NT2/D1 (cell line): ENCODE results near the gene DDX10.
"Not testable (repeated sequence)": the region's sequence is repeated elsewhere in the genome, so short reads cannot be mapped to it uniquely, and the experiment has no call there.

Experiments used
- DNase-seq: peaks from one replicate; pipeline ENCODE4 v3.0.0-alpha.2; 2011; ENCODE audit warnings: low read depth, low spot score
- H3K27me3 ChIP-seq: 2 replicates; pipeline ENCODE4 v1.6.0; 2011; ENCODE audit warnings: mild to moderate bottlenecking; ENCODE audit not compliant: insufficient read length, insufficient read depth
- H3K36me3 ChIP-seq: 2 replicates; pipeline ENCODE4 v1.6.1; 2011; ENCODE audit warnings: mild to moderate bottlenecking, low read length, mixed read lengths; ENCODE audit not compliant: insufficient read depth, insufficient read length
- H3K4me1 ChIP-seq: 2 replicates; pipeline ENCODE4 v1.5.1; 2011; ENCODE audit not compliant: insufficient read depth, insufficient read length
- H3K4me3 ChIP-seq: 2 replicates; pipeline ENCODE4 v1.5.1; 2011; ENCODE audit warnings: low read depth; ENCODE audit not compliant: insufficient read length
- H3K9ac ChIP-seq: 2 replicates; pipeline ENCODE4 v1.6.0; 2011; ENCODE audit warnings: low read depth; ENCODE audit not compliant: insufficient read length
- H3K9me3 ChIP-seq: 2 replicates; pipeline ENCODE4 v1.5.1; 2011; ENCODE audit warnings: mild to moderate bottlenecking, low read length; ENCODE audit not compliant: insufficient read depth
- SUZ12 ChIP-seq: IDR thresholded peaks from 2 replicates; pipeline ENCODE4 v1.6.1; 2011; ENCODE audit not compliant: insufficient read length, insufficient read depth; ENCODE audit errors: extremely low read depth
- YY1 ChIP-seq: IDR thresholded peaks from 2 replicates; pipeline ENCODE4 v1.6.1; 2011; ENCODE audit not compliant: insufficient read length, insufficient read depth
- ZNF274 ChIP-seq: IDR thresholded peaks from 2 replicates; pipeline ENCODE4 v1.6.1; 2011; ENCODE audit warnings: mild to moderate bottlenecking, low read depth, low read length

DDX10 gene

DNA sequence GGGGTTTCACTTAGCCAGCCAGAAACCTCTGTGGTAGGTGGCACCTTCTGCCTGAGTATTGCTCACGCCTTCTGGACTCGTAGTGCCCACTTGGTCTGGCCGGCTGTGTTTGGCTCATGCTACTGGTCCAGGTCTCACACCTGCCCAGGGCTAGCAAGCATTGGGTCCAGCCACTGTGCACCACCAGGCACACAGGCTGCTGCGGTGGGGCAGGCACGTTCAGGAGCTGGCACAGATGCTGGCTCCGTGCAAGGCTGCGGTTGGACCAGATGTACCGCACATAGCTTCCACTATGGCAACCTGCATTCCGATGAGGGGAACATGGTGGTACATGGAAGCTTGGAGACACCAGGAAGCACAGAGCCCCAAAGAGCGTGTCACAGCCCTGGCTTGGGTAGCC, 36.5 kb upstream of the DDX10 start:
- no peak for TF ChIP-seq SUZ12
- no peak for TF ChIP-seq YY1
- TF ChIP-seq ZNF274: no peak
- Histone ChIP-seq H3K9ac (no peak overlapping the region), H3K9me3 (peaks cover 18% of the 10 kb centered on the region; the same call in 1 of the 2 replicates), H3K27me3 (no peaks in the 10 kb centered on the region), H3K36me3 (no peaks in the 10 kb centered on the region), H3K4me3 (no peak overlapping the region), H3K4me1 (no peaks in the 10 kb centered on the region)
- no peak for DNase-seq

DNA sequence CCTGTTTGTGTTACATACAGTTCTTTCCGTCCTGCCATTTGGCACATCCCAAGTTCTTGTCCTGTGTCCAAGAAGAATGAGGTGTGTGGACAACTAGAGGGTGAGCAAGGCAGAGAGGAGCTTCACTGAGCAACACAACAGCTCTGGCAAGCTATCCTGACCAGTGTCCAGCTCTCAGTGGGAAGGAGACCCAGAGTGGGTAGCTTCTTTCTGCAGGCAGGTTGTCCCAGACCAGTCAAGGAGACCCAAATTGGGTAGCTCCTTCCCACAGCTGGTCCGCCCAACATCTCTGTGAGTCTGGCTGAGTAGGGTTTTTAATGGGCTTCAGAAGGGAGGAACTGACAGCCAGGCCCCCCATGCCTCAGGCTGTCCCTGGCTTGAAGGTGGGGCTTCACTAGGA, 36.1 kb upstream of the DDX10 start:
- no peaks in the 10 kb centered on the region for H3K4me1 ChIP-seq
- H3K4me3 ChIP-seq: no peak overlapping the region
- no peak for DNase-seq
- H3K36me3 ChIP-seq: no peaks in the 10 kb centered on the region
- no peak for TF ChIP-seq SUZ12
- TF ChIP-seq YY1: no peak
- no peak for TF ChIP-seq ZNF274
- peaks cover 18% of the 10 kb centered on the region; the same call in 1 of the 2 replicates for H3K9me3 ChIP-seq
- no peak overlapping the region for H3K9ac ChIP-seq
- H3K27me3 ChIP-seq: no peaks in the 10 kb centered on the region

DNA sequence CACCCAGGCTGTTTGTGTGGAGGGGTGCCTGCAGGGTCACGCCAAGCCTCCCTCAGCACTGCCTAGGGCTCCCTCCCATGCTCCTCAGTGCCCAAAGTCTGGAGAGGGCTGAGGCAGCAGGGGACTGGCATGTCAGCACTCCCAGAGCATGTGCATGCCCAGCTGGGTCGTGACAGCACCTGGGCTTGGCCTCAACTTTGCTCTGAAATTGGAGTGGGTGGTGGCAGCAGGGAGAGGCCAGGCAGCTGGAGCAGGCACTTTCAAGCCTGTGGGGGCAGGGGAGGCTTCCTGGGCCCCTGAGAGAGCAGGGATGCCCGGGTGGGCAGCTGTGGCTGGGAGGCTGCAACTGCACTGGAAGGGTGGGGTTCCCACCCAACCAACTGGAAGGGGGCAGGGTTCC, 35.6 kb upstream of the DDX10 start:
- H3K9me3 ChIP-seq: peaks cover 18% of the 10 kb centered on the region; the same call in 1 of the 2 replicates
- no peak overlapping the region for H3K9ac ChIP-seq
- no peaks in the 10 kb centered on the region for H3K27me3 ChIP-seq
- no peak for DNase-seq
- H3K36me3 ChIP-seq: no peaks in the 10 kb centered on the region
- H3K4me1 ChIP-seq: no peaks in the 10 kb centered on the region
- TF ChIP-seq ZNF274 (no peak), SUZ12 (no peak), YY1 (no peak)
- H3K4me3 ChIP-seq: no peak overlapping the region

DNA sequence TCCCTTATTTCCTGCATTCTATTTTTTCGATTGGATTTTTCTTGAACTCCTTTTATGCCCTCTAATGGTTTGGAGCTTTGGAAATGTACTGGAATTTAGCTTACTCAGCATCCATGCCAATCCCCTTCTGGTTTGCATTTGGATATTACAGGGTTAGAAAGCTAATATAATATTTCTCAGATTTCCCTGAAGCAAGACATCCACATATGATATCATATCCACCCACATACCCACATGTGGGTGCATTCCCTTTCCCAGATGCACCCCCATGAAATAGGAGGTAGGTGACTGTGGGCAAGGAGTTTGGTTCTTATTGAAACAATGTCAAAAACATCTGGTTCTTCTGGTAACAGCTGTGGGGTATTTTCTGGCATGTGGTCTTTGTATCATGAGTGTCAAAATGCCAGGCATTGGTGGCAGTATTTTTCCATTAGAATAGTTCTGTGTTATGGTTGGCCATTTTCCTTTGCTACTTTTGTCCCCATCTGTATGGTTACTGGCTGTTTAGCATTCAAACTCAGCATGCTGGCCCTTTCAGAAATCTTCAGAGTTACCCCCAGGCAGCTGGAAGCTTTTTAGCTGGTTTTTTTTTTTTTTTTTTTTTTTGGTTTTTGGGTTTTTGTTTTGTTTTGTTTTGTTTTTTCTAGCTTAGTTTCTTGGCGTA, 32.7 kb upstream of the DDX10 start:
- no peak for DNase-seq
- Histone ChIP-seq H3K9me3 (peaks cover 18% of the 10 kb centered on the region; the same call in 1 of the 2 replicates), H3K27me3 (no peaks in the 10 kb centered on the region), H3K36me3 (no peaks in the 10 kb centered on the region), H3K9ac (no peak overlapping the region), H3K4me1 (no peaks in the 10 kb centered on the region), H3K4me3 (no peak overlapping the region)
- TF ChIP-seq YY1: no peak
- no peak for TF ChIP-seq ZNF274
- no peak for TF ChIP-seq SUZ12

DNA sequence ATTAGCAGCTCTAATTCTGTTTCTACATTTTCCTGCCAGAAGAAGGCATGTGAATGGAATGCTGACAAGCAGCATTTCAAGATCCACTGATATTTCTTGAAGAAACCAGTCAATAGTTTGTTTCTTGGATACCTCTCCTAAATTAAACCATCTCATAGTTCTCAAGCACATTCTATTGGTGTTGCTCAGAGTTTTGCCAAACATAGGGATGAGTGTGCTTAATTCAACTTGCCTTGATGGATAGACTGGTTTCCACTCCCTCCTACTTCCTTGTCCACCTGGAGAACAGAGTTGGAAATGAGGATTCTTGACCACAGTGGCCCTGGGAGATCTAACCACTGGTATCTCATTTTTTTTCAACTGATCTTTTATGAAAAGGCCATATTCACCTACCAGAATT, 29.8 kb upstream of the DDX10 start:
- H3K4me3 ChIP-seq: no peak overlapping the region
- no peak for TF ChIP-seq SUZ12
- TF ChIP-seq YY1: no peak
- no peak for TF ChIP-seq ZNF274
- H3K9ac ChIP-seq: no peak overlapping the region
- DNase-seq: no peak
- no peaks in the 10 kb centered on the region for H3K36me3 ChIP-seq
- no peaks in the 10 kb centered on the region for H3K9me3 ChIP-seq
- no peaks in the 10 kb centered on the region for H3K27me3 ChIP-seq
- no peaks in the 10 kb centered on the region for H3K4me1 ChIP-seq

DNA sequence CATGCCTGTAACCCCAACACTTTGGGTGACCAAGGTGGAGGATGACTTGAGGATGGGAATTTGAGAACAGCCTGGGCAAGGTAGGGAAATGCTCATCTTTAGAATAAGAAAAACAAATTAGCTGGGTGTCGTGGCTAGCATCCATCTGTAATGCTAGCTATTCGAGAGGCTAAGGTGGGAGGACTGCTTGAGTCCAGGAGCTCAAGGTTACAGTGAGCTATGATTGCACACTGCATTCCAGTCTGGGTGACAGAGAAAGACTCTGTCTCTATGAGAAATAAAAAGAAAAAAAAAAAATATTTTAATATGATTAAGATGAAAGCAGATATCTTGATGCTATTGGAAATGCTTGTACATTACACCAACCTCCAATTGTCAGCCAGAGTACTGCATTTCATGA, 28.6 kb upstream of the DDX10 start:
- no peak for DNase-seq
- H3K36me3 ChIP-seq: no peaks in the 10 kb centered on the region
- H3K4me3 ChIP-seq: no peak overlapping the region
- no peaks in the 10 kb centered on the region for H3K4me1 ChIP-seq
- TF ChIP-seq SUZ12 (no peak), ZNF274 (no peak)
- peaks cover 6% of the 10 kb centered on the region; the same call in 1 of the 2 replicates for H3K9me3 ChIP-seq
- H3K9ac ChIP-seq: no peak overlapping the region
- no peaks in the 10 kb centered on the region for H3K27me3 ChIP-seq

DNA sequence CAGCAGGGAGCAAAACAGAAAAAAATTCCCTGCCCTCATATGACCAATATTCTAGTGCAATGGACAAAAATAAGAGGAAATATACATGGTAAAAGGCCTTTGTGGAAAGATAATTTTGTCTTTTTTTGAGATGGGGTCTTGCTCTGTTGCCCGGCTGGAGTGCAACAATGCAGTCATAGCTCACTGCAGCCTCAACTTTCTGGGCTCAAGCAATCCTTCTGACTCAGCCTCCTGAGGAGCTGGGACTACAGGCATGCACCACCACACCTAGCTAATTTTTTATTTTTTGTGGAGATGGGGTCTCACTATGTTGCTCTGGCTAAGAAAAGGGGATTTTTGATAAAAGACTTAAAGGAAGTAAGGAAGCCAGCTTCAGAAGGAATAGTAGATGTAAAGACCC, 25.7 kb upstream of the DDX10 start:
- Histone ChIP-seq H3K9me3 (peaks cover 14% of the 10 kb centered on the region; the same call in 1 of the 2 replicates), H3K36me3 (no peaks in the 10 kb centered on the region), H3K4me1 (no peaks in the 10 kb centered on the region), H3K4me3 (no peak overlapping the region), H3K9ac (no peak overlapping the region), H3K27me3 (no peaks in the 10 kb centered on the region)
- no peak for DNase-seq
- TF ChIP-seq YY1 (no peak), ZNF274 (no peak), SUZ12 (no peak)

DNA sequence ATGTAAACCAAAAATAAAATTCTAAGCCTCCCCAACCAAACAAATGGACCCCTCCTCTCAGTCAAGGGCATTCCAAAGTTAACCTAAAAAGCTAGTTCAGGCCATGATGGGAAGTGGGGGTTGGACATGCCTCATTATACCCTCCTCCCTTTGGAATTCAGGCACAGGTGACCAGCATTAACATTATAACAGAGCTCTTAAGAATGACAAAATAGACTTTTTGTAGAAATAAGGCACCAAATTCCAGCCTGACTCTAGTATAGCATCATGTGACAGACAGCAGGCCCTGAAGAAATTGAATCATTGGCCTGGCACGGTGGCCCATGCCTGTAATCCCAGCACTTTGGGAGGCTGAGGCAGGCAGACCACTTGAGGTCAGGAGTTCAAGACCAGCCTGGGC, 23.1 kb upstream of the DDX10 start:
- not testable (repeated sequence) for H3K27me3 ChIP-seq, H3K4me3 ChIP-seq, H3K36me3 ChIP-seq, H3K4me1 ChIP-seq, H3K9ac ChIP-seq
- H3K9me3 ChIP-seq: peaks cover 14% of the 10 kb centered on the region; the same call in 1 of the 2 replicates
- DNase-seq: peak; percentile 38
